Measurements from ENCODE around the gene TMEM240.
A peak's percentile ranks its signal among the peaks of the same experiment; 100 is the strongest.

The TMEM240 gene

DNA sequence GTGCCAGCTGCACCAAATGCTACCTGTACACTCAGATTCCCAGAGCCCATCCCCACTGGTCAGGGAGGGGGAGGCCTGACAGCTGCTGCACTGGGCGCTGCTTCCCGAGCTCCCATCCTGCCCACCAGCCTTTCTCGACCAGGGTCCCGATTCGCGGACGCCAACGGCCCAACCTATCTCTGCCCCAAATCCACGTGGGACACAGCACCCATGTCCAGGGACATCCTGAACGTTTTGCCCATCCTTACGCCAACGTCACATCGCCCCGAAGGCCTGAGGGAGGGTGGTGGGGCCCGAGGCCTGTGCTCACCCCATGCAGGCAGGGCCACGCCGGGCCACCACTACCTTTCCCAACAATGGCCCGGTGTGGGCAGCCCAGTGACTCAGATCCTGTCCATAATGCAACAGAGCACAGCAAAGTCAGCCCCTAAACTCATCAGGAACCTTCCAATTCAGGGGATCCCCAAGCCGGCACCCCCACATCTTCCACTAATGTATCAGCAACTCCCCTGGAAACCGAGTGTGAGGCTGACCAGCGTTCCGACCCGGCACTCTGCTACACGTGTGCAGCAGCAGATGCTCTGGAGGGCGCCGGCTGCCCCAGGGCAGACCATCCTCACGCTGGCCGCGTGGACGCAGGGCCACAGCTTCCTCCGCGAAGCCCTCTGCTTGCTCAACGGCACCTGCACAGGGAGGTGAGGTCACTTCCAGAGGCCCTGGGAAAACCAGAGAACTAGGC, 11.3 kb upstream of the TMEM240 start:
- Mint-ChIP-seq H3K4me3 (no peak overlapping the region), H3K27me3 (ENCODE audit: low read depth) (no peaks in the 10 kb centered on the region), H3K4me1 (ENCODE audit: low read depth) (no peaks in the 10 kb centered on the region), H3K27ac (no peak overlapping the region), H3K36me3 (ENCODE audit: low read depth) (peaks cover 2% of the 10 kb centered on the region), H3K9me3 (no peaks in the 10 kb centered on the region)
- DNase-seq (ENCODE audit: low spot score): no peak

GRCh38 chr1:1550591-1551432, 10.4 kb upstream of the TMEM240 start:
- peaks cover 2% of the 10 kb centered on the region for H3K36me3 Mint-ChIP-seq (ENCODE audit: low read depth)
- no peak for DNase-seq (ENCODE audit: low spot score)
- no peaks in the 10 kb centered on the region for H3K27me3 Mint-ChIP-seq (ENCODE audit: low read depth)
- H3K4me1 Mint-ChIP-seq (ENCODE audit: low read depth): no peaks in the 10 kb centered on the region
- no peaks in the 10 kb centered on the region for H3K9me3 Mint-ChIP-seq
- no peak overlapping the region for H3K4me3 Mint-ChIP-seq
- no peak overlapping the region for H3K27ac Mint-ChIP-seq

- Mint-ChIP-seq H3K27me3 (ENCODE audit: low read depth) (no peaks in the 10 kb centered on the region), H3K9me3 (no peaks in the 10 kb centered on the region), H3K36me3 (ENCODE audit: low read depth) (peaks cover 2% of the 10 kb centered on the region), H3K27ac (no peak overlapping the region), H3K4me1 (ENCODE audit: low read depth) (no peaks in the 10 kb centered on the region), H3K4me3 (no peak overlapping the region)
- DNase-seq (ENCODE audit: low spot score): no peak
Observed at GRCh38 chr1:1550087-1550486, 9.7 kb upstream of the TMEM240 start.

DNA sequence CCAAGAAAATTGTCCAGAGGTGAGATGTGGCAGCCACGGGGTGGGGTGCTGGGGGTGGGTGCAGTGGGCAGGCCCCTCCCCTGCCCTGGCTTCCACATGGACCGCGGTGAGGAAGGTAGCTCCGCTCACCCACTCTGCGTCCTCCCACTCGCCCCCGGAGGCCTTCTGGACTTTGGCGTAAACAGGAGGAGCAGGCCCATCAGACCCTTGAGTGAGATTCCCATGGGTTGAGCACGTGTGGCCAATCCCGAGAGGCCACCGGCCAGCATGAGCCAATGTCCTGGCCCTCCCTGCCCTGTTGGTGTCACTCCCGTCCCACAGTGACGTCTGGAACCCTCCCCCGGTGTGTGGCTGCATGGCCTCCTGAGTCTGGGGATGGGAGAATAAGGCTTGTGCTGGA, 8.2 kb upstream of the TMEM240 start:
- Mint-ChIP-seq H3K27ac (no peak overlapping the region), H3K4me3 (no peak overlapping the region), H3K36me3 (ENCODE audit: low read depth) (peaks cover 2% of the 10 kb centered on the region), H3K4me1 (ENCODE audit: low read depth) (no peaks in the 10 kb centered on the region), H3K9me3 (no peaks in the 10 kb centered on the region), H3K27me3 (ENCODE audit: low read depth) (no peaks in the 10 kb centered on the region)
- no peak for DNase-seq (ENCODE audit: low spot score)

DNA sequence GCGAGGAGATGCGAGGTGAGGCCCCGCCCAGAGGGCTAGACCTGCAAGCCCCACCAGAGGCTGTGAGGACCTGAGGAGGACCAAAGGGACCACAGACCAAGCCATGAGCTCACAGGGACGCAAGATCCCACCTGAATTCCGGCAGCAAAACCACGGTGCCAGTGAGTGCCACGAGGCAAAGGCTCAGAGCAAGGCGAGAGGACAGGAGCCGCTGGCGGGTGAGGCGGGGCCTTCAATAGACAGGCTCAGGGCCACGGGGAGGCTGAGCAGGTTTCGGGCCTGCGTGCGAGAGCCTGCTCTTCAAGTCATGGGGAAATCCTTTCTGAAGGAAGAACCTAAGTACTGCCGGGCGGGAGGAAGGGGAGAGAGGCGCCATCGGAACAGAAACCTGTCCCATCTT, 7.1 kb upstream of the TMEM240 start:
- no peaks in the 10 kb centered on the region for H3K9me3 Mint-ChIP-seq
- H3K27me3 Mint-ChIP-seq (ENCODE audit: low read depth): no peaks in the 10 kb centered on the region
- DNase-seq (ENCODE audit: low spot score): no peak
- H3K27ac Mint-ChIP-seq: peak overlapping the region; percentile 17
- H3K4me1 Mint-ChIP-seq (ENCODE audit: low read depth): no peaks in the 10 kb centered on the region
- no peak overlapping the region for H3K4me3 Mint-ChIP-seq
- H3K36me3 Mint-ChIP-seq (ENCODE audit: low read depth): peaks cover 6% of the 10 kb centered on the region

- no peaks in the 10 kb centered on the region for H3K27me3 Mint-ChIP-seq (ENCODE audit: low read depth)
- H3K9me3 Mint-ChIP-seq: no peaks in the 10 kb centered on the region
- H3K4me1 Mint-ChIP-seq (ENCODE audit: low read depth): no peaks in the 10 kb centered on the region
- H3K36me3 Mint-ChIP-seq (ENCODE audit: low read depth): peaks cover 6% of the 10 kb centered on the region
- no peak overlapping the region for H3K27ac Mint-ChIP-seq
- no peak overlapping the region for H3K4me3 Mint-ChIP-seq
- no peak for DNase-seq (ENCODE audit: low spot score)
Observed at GRCh38 chr1:1547011-1547410, 6.6 kb upstream of the TMEM240 start.

DNA sequence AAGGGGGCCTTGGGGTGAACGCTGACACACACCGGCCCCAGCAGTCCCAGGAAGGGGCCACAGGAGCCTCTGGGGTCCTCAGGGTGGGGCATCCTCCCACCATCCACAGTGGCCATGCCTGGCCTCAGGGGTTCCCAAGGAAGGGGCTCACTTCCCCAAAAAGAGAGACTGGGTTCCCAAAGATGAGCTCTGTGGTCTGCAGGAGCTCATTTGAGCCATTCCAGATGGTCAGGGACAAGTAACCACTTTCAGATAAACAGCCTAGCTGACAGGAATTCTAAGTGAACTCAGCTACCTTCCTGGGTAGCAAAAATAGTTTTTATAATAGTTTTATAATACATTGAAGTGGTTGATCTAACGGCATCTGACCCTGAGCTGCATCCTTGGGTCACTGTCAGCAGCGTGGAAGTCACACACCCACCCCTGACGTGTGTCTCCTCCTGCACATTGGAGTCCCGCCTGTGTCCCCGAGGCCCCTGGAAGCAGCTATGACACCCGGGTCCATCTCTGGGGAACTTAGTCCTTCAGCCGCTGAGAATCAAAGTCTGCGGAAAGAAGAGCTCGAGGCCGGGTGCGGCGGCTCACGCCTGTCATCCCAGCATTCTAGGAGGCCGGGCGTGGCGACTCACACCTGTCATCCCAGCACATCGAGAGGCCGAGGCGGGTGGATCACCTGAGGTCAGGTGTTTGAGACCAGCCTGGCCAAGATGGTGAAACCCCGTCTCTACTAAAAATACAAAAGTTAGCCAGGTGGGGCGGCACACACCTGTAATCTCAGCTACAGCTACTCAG, 5.7 kb upstream of the TMEM240 start:
- H3K4me1 Mint-ChIP-seq (ENCODE audit: low read depth): no peaks in the 10 kb centered on the region
- H3K4me3 Mint-ChIP-seq: no peak overlapping the region
- H3K27me3 Mint-ChIP-seq (ENCODE audit: low read depth): no peaks in the 10 kb centered on the region
- no peaks in the 10 kb centered on the region for H3K9me3 Mint-ChIP-seq
- peaks cover 13% of the 10 kb centered on the region for H3K36me3 Mint-ChIP-seq (ENCODE audit: low read depth)
- DNase-seq (ENCODE audit: low spot score): no peak
- no peak overlapping the region for H3K27ac Mint-ChIP-seq

DNA sequence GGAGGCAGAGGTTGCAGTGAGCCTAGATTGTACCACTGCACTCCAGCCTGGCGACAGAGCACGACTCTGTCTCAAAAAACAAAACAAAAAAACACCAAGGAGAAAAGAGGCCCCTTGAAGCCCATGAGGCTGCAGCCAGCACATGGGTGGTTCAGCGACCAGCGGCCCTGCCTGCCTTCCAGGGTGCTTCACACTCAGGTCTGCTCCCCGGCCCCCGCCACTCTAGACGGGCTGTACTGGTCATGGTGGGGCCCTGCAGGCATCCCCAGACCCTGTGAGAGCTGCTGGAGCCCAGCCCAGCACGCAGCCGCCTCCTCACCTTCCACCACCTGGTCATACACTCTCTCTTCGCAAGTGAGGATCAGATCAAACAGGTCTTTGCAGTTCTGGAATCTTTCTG, 4.1 kb upstream of the TMEM240 start:
- no peak for DNase-seq (ENCODE audit: low spot score)
- Mint-ChIP-seq H3K4me3 (no peak overlapping the region), H3K27ac (no peak overlapping the region), H3K27me3 (ENCODE audit: low read depth) (peaks cover under 1% of the 10 kb centered on the region), H3K36me3 (ENCODE audit: low read depth) (peaks cover 13% of the 10 kb centered on the region), H3K4me1 (ENCODE audit: low read depth) (no peaks in the 10 kb centered on the region), H3K9me3 (no peaks in the 10 kb centered on the region)

- H3K27me3 Mint-ChIP-seq (ENCODE audit: low read depth): peaks cover 2% of the 10 kb centered on the region
- no peaks in the 10 kb centered on the region for H3K4me1 Mint-ChIP-seq (ENCODE audit: low read depth)
- DNase-seq (ENCODE audit: low spot score): no peak
- H3K27ac Mint-ChIP-seq: no peak overlapping the region
- H3K36me3 Mint-ChIP-seq (ENCODE audit: low read depth): peaks cover 13% of the 10 kb centered on the region
- H3K4me3 Mint-ChIP-seq: no peak overlapping the region
- no peaks in the 10 kb centered on the region for H3K9me3 Mint-ChIP-seq
Observed at GRCh38 chr1:1543706-1544099, 3.3 kb upstream of the TMEM240 start.

DNA sequence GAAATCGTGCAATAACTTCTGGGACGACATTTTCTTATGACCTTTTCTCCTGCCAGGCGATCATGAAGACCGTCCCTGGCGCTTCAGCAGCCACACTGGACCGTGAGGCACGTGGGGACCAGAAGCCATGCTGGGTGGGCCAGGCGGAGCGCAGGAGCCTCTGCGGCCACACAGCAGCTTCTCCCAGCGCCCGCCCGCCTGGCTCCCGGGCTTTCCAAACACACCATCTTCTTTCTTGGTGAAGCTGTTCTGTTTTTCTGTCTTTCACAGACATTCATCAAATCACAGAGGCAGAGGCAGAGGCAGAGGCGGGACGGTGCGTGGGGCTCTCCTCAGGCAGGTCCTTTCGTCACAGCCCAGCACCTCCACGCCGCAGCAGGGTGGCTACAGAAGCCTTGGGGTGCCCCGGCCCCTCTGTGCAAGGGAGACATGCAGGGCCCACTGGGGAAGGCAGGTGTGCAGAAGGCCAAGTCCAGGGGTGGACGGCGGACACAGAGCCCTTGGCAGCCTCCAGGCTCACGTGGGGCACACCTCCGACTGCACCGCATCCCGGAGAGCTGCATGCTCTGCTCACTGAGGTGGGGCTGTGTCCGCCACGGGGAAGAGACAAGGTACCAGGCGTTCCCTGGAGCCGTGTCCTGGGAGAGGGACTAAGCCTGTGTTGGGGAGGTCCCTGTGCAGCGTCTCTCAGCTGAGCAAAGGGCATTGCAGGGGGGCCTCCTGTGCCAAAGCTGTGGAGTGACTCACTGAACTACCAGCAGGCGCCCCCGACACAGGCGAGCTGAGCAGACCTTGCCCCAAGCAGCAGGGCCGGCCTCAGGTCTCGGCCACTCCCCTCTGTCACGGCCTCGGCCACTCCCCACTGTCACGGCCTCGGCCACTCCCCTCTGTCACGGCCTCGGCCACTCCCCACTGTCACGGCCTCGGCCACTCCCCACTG, 2.6 kb upstream of the TMEM240 start:
- Mint-ChIP-seq H3K9me3 (no peaks in the 10 kb centered on the region), H3K36me3 (ENCODE audit: low read depth) (peaks cover 13% of the 10 kb centered on the region), H3K27ac (no peak overlapping the region), H3K27me3 (ENCODE audit: low read depth) (peaks cover 2% of the 10 kb centered on the region), H3K4me3 (no peak overlapping the region), H3K4me1 (ENCODE audit: low read depth) (no peaks in the 10 kb centered on the region)
- DNase-seq (ENCODE audit: low spot score): no peak

DNA sequence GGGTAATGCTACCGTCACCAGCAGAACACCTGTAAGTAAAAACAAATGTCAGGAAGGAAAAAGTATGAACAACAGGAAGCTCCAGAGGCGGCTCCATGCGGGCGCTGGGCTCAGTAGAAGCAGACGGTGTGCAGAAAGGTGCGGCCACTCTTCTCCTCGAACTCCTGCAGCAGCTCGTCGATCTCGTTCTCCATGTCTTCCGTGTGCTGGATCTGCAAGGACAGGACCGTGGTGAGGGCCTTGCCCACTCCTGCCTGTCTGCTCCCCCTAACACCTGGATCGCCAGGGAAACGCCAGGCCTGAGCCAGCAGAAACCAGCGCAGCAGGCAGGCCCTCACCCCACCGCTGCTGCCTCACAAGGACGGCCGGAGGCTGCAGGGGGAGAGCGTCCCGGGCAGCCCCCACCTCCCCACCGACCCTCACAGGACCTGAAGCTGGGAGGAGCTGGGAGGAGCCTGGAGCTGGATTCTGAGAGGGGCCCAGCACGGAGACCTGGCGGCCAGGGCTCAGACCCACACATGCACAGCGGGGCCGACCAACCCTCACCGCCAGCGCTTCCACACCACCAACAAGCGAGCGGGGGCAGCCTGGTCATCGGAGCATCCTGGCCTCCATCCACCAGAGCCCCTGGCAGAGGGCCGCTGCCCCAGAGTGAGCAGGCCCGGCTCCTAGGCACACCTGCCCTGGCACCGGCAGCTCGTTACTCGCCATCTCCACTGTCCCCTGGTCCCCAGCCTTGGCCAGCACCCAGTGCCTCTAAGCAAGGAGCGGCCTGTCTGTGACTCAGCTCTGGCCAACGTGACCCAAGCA, 1.7 kb upstream of the TMEM240 start:
- Mint-ChIP-seq H3K27me3 (ENCODE audit: low read depth) (peaks cover 2% of the 10 kb centered on the region), H3K36me3 (ENCODE audit: low read depth) (peaks cover 12% of the 10 kb centered on the region), H3K27ac (no peak overlapping the region), H3K9me3 (no peaks in the 10 kb centered on the region), H3K4me3 (no peak overlapping the region), H3K4me1 (ENCODE audit: low read depth) (no peaks in the 10 kb centered on the region)
- no peak for DNase-seq (ENCODE audit: low spot score)

GRCh38 chr1:1540818-1541628, 599 bp upstream of the TMEM240 start:
- Mint-ChIP-seq H3K4me1 (ENCODE audit: low read depth) (no peaks in the 10 kb centered on the region), H3K27ac (no peak overlapping the region), H3K9me3 (no peaks in the 10 kb centered on the region), H3K27me3 (ENCODE audit: low read depth) (peaks cover 2% of the 10 kb centered on the region), H3K36me3 (ENCODE audit: low read depth) (peaks cover 12% of the 10 kb centered on the region), H3K4me3 (no peak overlapping the region)
- no peak for DNase-seq (ENCODE audit: low spot score)
